CD14-positive monocyte (primary cell): ENCODE measurements around the gene RALGAPB. TPM values are rescaled to one million over a fixed set of nuclear protein-coding genes. Genes with fewer than 3 reads are reported as not detected.

Experiments
- DNase-seq, 3 donors: peaks; one replicate each; pipeline ENCODE4 v3.0.0-alpha.2; 2011 to 2022
- H2AFZ ChIP-seq: 2 replicates; pipeline ENCODE4 v1.6.0; 2012; ENCODE audit warnings: mild to moderate bottlenecking, low read depth, low read length, inconsistent platforms; ENCODE audit not compliant: insufficient read depth, poor library complexity, severe bottlenecking
- H3K27ac ChIP-seq, 2 donors: 1 replicate in 1 of 2; 2 replicates in 1 of 2; pipeline ENCODE4 v1.5.1; 2012 to 2013; ENCODE audit warnings: low read length in 2 of 2, control low read depth in 1 of 2, inconsistent platforms in 1 of 2, low read depth in 1 of 2, mild to moderate bottlenecking in 1 of 2
- H3K27me3 ChIP-seq, 2 donors: one replicate each; pipeline versions ENCODE4 v1.6.0 to v1.6.1; 2011 to 2013; ENCODE audit warnings: low read length in 2 of 2; ENCODE audit not compliant: control insufficient read depth in 2 of 2, insufficient read depth in 2 of 2
- H3K36me3 ChIP-seq, 2 donors: replicated peaks in 1 of 2; 1 replicate in 1 of 2; 2 replicates in 1 of 2; pipeline versions ENCODE4 v1.5.1 to v1.6.1; 2012 to 2013; ENCODE audit warnings: low read length in 2 of 2, control low read depth in 1 of 2, inconsistent platforms in 1 of 2, mild to moderate bottlenecking in 1 of 2; ENCODE audit not compliant: insufficient read depth in 2 of 2, control insufficient read depth in 1 of 2
- H3K4me1 ChIP-seq, 2 donors: 1 replicate in 1 of 2; 2 replicates in 1 of 2; pipeline versions ENCODE4 v1.5.1 to v1.6.1; 2012 to 2013; ENCODE audit warnings: low read length in 2 of 2, control low read depth in 1 of 2, inconsistent platforms in 1 of 2, mild to moderate bottlenecking in 1 of 2, moderate library complexity in 1 of 2; ENCODE audit not compliant: insufficient read depth in 2 of 2, control insufficient read depth in 1 of 2
- H3K4me2 ChIP-seq: replicated peaks from 2 replicates; pipeline ENCODE3; 2012; ENCODE audit warnings: low read length, moderate library complexity, mild to moderate bottlenecking; ENCODE audit not compliant: poor library complexity, severe bottlenecking; ENCODE audit errors: extremely low read depth
- H3K4me3 ChIP-seq, 3 experiments: fragments of 200-600 bp in 1 of 3; sonication (generic) in 1 of 3; replicated peaks in 1 of 3; 1 replicate in 2 of 3; 2 replicates in 1 of 3; pipeline ENCODE4 v1.5.1; 2011 to 2013; ENCODE audit warnings: low read length in 3 of 3, mild to moderate bottlenecking in 3 of 3, control low read depth in 2 of 3, low read depth in 2 of 3, inconsistent platforms in 1 of 3, moderate library complexity in 1 of 3
- H3K79me2 ChIP-seq: 2 replicates; pipeline ENCODE4 v1.6.0; 2012; ENCODE audit warnings: mild to moderate bottlenecking, control low read depth, inconsistent platforms, low read length, moderate library complexity; ENCODE audit not compliant: insufficient read depth
- H3K9ac ChIP-seq: 2 replicates; pipeline ENCODE4 v1.6.0; 2017; ENCODE audit warnings: low read length, mild to moderate bottlenecking; ENCODE audit not compliant: insufficient read depth, poor library complexity, severe bottlenecking
- H3K9me3 ChIP-seq, 2 donors: replicated peaks in 1 of 2; 1 replicate in 1 of 2; 2 replicates in 1 of 2; pipeline versions ENCODE4 v1.5.1 to v1.6.1; 2012 to 2013; ENCODE audit warnings: low read length in 2 of 2, control low read depth in 1 of 2; ENCODE audit not compliant: control insufficient read depth in 1 of 2, insufficient read depth in 1 of 2
- H4K20me1 ChIP-seq: 2 replicates; pipeline ENCODE4 v1.6.0; 2012; ENCODE audit warnings: mild to moderate bottlenecking, low read length, control low read depth, moderate library complexity; ENCODE audit not compliant: insufficient read depth
- H3K27ac Mint-ChIP-seq, 7 donors: one replicate each; pipeline ENCODE4 v1.8.0; 2020; ENCODE audit warnings: mild to moderate bottlenecking in 7 of 7, mixed read lengths in 7 of 7, moderate library complexity in 6 of 7, inconsistent platforms in 2 of 7
- H3K27me3 Mint-ChIP-seq, 3 donors: one replicate each; pipeline ENCODE4 v1.8.0; 2021 to 2022; ENCODE audit warnings: low read depth in 3 of 3, mild to moderate bottlenecking in 3 of 3, mixed read lengths in 3 of 3, moderate library complexity in 3 of 3, inconsistent platforms in 1 of 3
- H3K36me3 Mint-ChIP-seq, 2 donors: one replicate each; pipeline ENCODE4 v1.8.0; 2020; ENCODE audit warnings: mixed read lengths in 2 of 2, inconsistent platforms in 1 of 2, mild to moderate bottlenecking in 1 of 2
- H3K4me1 Mint-ChIP-seq: one replicate; pipeline ENCODE4 v1.8.0; 2020; ENCODE audit warnings: mild to moderate bottlenecking, mixed read lengths
- H3K4me3 Mint-ChIP-seq, 2 donors: one replicate each; pipeline ENCODE4 v1.8.0; 2020; ENCODE audit warnings: mild to moderate bottlenecking in 2 of 2, mixed read lengths in 2 of 2, moderate library complexity in 1 of 2
- H3K9me3 Mint-ChIP-seq, 7 donors: one replicate each; pipeline ENCODE4 v1.8.0; 2020 to 2022; ENCODE audit warnings: mixed read lengths in 7 of 7, mild to moderate bottlenecking in 6 of 7, moderate library complexity in 6 of 7, inconsistent platforms in 2 of 7
- CTCF ChIP-seq: fragments of 200-600 bp; IDR thresholded peaks from one replicate; pipeline ENCODE4 v1.8.0; 2022; ENCODE audit warnings: antibody characterized with exemption, mild to moderate bottlenecking
- WGBS: methylation state at CpG from one replicate; pipeline ENCODE4 v1.1.5; 2013; ENCODE audit warnings: missing lambda C conversion rate; ENCODE audit not compliant: insufficient coverage; 5-methylcytosine and 5-hydroxymethylcytosine counted together
- intact Hi-C, 2 donors: fragments of 100-400 bp; cut with micrococcal nuclease; formaldehyde crosslinking; loops; one replicate each; pipeline versions ENCODE4 v1.15.0 to v1.15.1; 2023
- polyA plus RNA-seq, 3 donors: library from polyadenylated mRNA; depleted of rRNA in 1 of 3; unstranded in 2 of 3; stranded (reverse) in 1 of 3; fragments of 300-500 nt in 2 of 3; fragments of >200 nt in 1 of 3; fragmentation: Illumina TruSeq in 2 of 3; gene quantifications; 1 replicate in 2 of 3; 2 replicates in 1 of 3; pipeline ENCODE4 v1.2.3, GENCODE V29; 2012 to 2021

RALGAPB gene
- polyA plus RNA-seq, 3 donors = 4.7 to 15.5 (median 6.1) TPM

DNA sequence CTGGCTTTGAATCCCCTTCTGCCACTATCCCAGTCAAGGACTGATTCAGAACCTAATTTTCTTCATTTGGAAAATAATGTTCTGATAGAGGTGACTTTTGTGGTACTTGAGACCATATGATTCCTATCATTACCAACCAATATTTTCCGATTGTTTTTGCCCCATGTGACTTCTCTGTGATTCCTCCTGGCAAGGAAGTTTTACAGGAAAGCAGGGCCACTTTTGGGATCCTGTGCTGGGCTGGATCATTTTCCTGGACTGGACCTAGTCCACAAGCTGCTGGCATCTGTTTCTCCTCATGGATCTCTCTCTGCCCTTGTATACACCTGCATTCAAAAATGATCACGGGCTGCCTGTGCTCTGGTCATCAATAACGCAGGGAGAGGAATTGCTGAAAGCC lies 23.6 kb upstream of the RALGAPB start:
- Histone ChIP-seq H3K4me3 (no peak overlapping the region), H3K9ac (no peak overlapping the region), H4K20me1 (no peaks in the 10 kb centered on the region), H3K9me3 (no peaks in the 10 kb centered on the region), H3K4me2 (no peak overlapping the region), H2AFZ (no peak overlapping the region), H3K27me3 (no peaks in the 10 kb centered on the region), H3K36me3 (peaks cover 16 to 28% of the 10 kb centered on the region in 2 donors), H3K79me2 (no peaks in the 10 kb centered on the region), H3K27ac (no peak overlapping the region), H3K4me1 (peaks cover 24 to 26% of the 10 kb centered on the region in 2 donors)
- WGBS = 90% methylated on average over 2 of the region's 3 CpGs
- Mint-ChIP-seq H3K27ac (no peak overlapping the region), H3K4me3 (no peak overlapping the region), H3K9me3 (no peaks in the 10 kb centered on the region), H3K36me3 (peaks cover 26 to 33% of the 10 kb centered on the region in 2 donors), H3K4me1 (peaks cover 22% of the 10 kb centered on the region), H3K27me3 (peaks cover 0 to 1% (median 0%) of the 10 kb centered on the region in 3 donors)
- DNase-seq = no peak
- intact Hi-C loops = loop anchor here in 1 of 2 donors (5.0 kb wide), 1 partner anchor 417 kb away; the partner anchor contains the start of genes RPRD1B and TTI1
- TF ChIP-seq CTCF = no peak

DNA sequence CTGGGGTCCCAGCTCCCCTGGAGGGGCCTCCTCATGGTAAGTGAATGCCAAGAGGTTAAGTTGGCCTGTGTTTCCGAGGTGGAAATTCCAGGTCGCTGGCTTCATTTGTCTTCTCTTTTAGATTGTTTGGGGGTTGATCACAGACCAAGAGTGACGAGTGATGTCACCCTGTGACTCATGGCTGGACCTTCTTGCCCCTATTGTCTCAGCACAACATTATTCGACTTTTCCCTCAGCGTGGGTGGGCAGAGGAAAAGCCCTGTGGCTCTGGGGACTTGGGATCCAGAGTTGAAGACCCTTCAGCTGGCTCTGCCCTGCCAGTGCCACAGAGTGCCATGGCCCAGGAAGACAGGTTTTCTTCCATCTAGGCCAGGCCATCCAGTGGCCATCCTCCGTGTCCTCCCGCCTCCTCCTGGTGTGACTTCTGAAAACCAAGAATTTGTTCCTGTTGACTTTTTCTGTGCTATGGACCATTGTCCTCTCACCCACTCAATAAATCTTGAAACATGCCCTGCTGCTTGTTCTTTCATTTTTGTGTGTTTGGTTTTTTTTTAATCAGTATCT lies 22.1 kb upstream of the RALGAPB start:
- no peaks in the 10 kb centered on the region for H3K27me3 ChIP-seq
- H3K36me3 ChIP-seq = peaks cover 16 to 28% of the 10 kb centered on the region in 2 donors
- peaks cover 24 to 26% of the 10 kb centered on the region in 2 donors for H3K4me1 ChIP-seq
- H4K20me1 ChIP-seq = no peaks in the 10 kb centered on the region
- no peak overlapping the region for H3K27ac ChIP-seq
- Mint-ChIP-seq H3K9me3 (no peaks in the 10 kb centered on the region), H3K4me3 (no peak overlapping the region), H3K36me3 (peaks cover 26 to 33% of the 10 kb centered on the region in 2 donors), H3K4me1 (peaks cover 22% of the 10 kb centered on the region), H3K27me3 (peaks cover 0 to 2% (median 0%) of the 10 kb centered on the region in 3 donors), H3K27ac (peak overlapping the region in 1 of 7 donors; percentile 64)
- H3K9me3 ChIP-seq = no peaks in the 10 kb centered on the region
- intact Hi-C loops = no loop called here
- no peak overlapping the region for H2AFZ ChIP-seq
- H3K4me2 ChIP-seq = no peak overlapping the region
- no peak for DNase-seq
- H3K9ac ChIP-seq = no peak overlapping the region
- H3K79me2 ChIP-seq = no peaks in the 10 kb centered on the region
- WGBS = 100% methylated on average over 6 of the region's 7 CpGs
- TF ChIP-seq CTCF = no peak
- H3K4me3 ChIP-seq = no peak overlapping the region
